Parathyroid adenoma (tissue), 2 donors: Measurements from ENCODE around the gene METTL17.
"Not testable (repeated sequence)": the region's sequence is repeated elsewhere in the genome, so short reads cannot be mapped to it uniquely, and the experiment has no call there.

ENCODE experiments used
- H2AFZ ChIP-seq: fragments of 300-600 bp; sonication (generic); one replicate; pipeline ENCODE4 v1.7.0; 2017; ENCODE audit warnings: antibody characterized with exemption, mild to moderate bottlenecking
- H3K27ac ChIP-seq: fragments of 300-600 bp; sonication (generic); one replicate; pipeline ENCODE4 v1.7.0; 2017
- H3K27me3 ChIP-seq: fragments of 300-600 bp; sonication (generic); one replicate; pipeline ENCODE4 v1.7.0; 2017; ENCODE audit warnings: low read length; ENCODE audit not compliant: control insufficient read depth, insufficient read depth
- H3K36me3 ChIP-seq: fragments of 300-600 bp; sonication (generic); one replicate; pipeline ENCODE4 v1.7.0; 2017; ENCODE audit warnings: low read length; ENCODE audit not compliant: control insufficient read depth, insufficient read depth
- H3K4me1 ChIP-seq: fragments of 300-600 bp; sonication (generic); one replicate; pipeline ENCODE4 v1.7.0; 2017; ENCODE audit warnings: control low read depth
- H3K4me2 ChIP-seq: fragments of 300-600 bp; sonication (generic); one replicate; pipeline ENCODE4 v1.7.0; 2017; ENCODE audit warnings: low read length
- H3K4me3 ChIP-seq: fragments of 300-600 bp; sonication (generic); one replicate; pipeline ENCODE4 v1.7.0; 2017; ENCODE audit warnings: low read depth, low read length
- H3K79me2 ChIP-seq: fragments of 300-600 bp; sonication (generic); one replicate; pipeline ENCODE4 v1.7.0; 2017; ENCODE audit warnings: control low read depth
- H3K9ac ChIP-seq: fragments of 300-600 bp; sonication (generic); one replicate; pipeline ENCODE4 v1.7.0; 2017; ENCODE audit warnings: mild to moderate bottlenecking
- H3K9me3 ChIP-seq: fragments of 300-600 bp; sonication (generic); one replicate; pipeline ENCODE4 v1.7.0; 2017; ENCODE audit warnings: low read length; ENCODE audit not compliant: control insufficient read depth
- TF ChIP-seq, protein P1 (sequence below): fragments of 300-600 bp; sonication (generic); IDR thresholded peaks from one replicate; pipeline ENCODE4 v1.7.0; 2017; ENCODE audit warnings: antibody characterized with exemption, mild to moderate bottlenecking
- donor health status: primary hyperparathyroidism.

METTL17 gene

DNA sequence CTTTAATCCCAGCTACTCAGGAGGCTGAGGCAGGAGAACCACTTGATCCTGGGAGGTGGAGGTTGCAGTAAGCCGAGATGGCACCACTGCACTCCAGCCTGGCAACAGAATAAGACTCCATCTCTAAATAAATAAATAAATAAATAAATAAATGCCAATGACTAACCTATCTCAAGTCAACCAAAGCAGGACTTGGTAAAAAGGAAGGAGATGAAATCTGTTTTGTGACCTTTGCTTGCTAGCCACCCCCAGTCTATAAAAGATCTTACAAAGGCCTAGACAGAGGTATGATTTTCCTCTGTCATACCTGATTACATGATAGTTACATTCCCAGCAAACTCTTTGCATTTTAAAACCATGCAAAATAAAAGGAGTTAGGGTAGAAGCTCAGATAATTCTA, 13.5 kb upstream of the METTL17 start:
- H3K4me2 ChIP-seq: no peak overlapping the region
- no peak overlapping the region for H2AFZ ChIP-seq

GRCh38 chr14:20978687-20979086, 11.1 kb upstream of the METTL17 start:
- Histone ChIP-seq H3K27me3 (no peaks in the 10 kb centered on the region), H3K4me2 (no peak overlapping the region), H3K4me3 (no peak overlapping the region), H2AFZ (no peak overlapping the region), H3K79me2 (no peaks in the 10 kb centered on the region), H3K4me1 (no peaks in the 10 kb centered on the region), H3K36me3 (no peaks in the 10 kb centered on the region), H3K27ac (no peak overlapping the region), H3K9me3 (no peaks in the 10 kb centered on the region), H3K9ac (no peak overlapping the region)
- TF ChIP-seq, protein P1, sequence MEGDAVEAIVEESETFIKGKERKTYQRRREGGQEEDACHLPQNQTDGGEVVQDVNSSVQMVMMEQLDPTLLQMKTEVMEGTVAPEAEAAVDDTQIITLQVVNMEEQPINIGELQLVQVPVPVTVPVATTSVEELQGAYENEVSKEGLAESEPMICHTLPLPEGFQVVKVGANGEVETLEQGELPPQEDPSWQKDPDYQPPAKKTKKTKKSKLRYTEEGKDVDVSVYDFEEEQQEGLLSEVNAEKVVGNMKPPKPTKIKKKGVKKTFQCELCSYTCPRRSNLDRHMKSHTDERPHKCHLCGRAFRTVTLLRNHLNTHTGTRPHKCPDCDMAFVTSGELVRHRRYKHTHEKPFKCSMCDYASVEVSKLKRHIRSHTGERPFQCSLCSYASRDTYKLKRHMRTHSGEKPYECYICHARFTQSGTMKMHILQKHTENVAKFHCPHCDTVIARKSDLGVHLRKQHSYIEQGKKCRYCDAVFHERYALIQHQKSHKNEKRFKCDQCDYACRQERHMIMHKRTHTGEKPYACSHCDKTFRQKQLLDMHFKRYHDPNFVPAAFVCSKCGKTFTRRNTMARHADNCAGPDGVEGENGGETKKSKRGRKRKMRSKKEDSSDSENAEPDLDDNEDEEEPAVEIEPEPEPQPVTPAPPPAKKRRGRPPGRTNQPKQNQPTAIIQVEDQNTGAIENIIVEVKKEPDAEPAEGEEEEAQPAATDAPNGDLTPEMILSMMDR: no peak

More for the DNA sequence above, 13.5 kb upstream of the METTL17 start:
- no peak overlapping the region for H3K4me3 ChIP-seq
- H3K79me2 ChIP-seq: no peaks in the 10 kb centered on the region
- H3K27me3 ChIP-seq: no peaks in the 10 kb centered on the region
- no peaks in the 10 kb centered on the region for H3K9me3 ChIP-seq
- H3K27ac ChIP-seq: no peak overlapping the region
- no peaks in the 10 kb centered on the region for H3K36me3 ChIP-seq
- TF ChIP-seq, protein P1: no peak
- no peak overlapping the region for H3K9ac ChIP-seq
- H3K4me1 ChIP-seq: no peaks in the 10 kb centered on the region

DNA sequence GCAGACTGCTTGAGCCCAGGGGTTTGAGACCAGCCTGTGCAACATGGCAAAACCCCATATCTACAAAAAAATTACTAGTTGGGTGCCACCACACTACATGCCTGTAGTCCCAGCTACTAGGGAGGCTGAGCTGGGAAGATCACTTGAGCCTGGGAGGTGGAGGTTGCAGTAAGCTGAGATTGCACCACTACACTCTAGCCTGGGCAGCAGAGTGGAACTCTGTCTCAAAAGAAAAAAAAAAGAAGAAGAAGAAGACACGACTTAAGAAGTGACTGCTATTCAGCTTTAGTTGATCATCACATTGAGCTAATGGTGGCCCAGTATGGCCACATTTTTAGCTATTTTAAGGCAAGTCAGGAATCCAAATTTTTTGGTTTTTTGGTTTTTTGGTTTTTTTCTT, 8.9 kb upstream of the METTL17 start:
- Histone ChIP-seq H3K27me3 (no peaks in the 10 kb centered on the region), H3K4me2 (no peak overlapping the region), H2AFZ (no peak overlapping the region), H3K27ac (no peak overlapping the region), H3K9me3 (no peaks in the 10 kb centered on the region), H3K9ac (no peak overlapping the region), H3K4me3 (no peak overlapping the region), H3K36me3 (no peaks in the 10 kb centered on the region), H3K4me1 (no peaks in the 10 kb centered on the region), H3K79me2 (no peaks in the 10 kb centered on the region)
- TF ChIP-seq, protein P1: no peak

DNA sequence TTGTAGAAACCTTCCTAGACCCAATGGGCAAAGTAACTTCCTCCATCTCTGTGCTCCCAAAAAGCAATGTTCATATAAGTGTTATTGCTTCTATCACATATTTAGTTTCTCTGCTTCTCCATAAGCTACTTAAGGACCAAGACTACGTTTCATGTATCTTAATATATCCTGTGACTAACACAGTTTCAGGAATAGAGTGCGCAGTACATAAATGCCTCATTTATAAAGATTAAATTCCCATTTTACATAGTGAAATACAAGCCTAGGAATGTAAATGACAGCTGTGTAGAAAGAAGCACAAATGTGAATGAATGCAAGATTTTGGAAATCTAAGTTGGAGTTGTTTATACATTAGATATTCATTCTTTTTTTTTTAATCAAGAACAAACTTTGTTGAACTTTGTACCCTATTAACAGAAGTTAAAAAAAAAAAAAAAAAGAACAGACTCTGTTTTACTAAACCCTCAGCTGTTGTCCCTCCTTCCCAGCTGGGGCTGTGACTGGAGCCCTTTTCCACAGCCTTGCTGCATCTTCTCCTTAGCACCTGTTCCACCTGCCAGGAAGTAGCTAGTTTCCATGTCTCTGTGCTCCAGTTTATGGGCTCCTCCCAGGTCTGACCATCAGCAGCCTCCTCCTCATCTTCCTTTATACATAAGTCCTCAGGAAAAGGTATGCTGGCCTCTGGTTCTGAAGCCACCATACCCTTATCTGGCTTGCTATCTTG, 7.0 kb upstream of the METTL17 start:
- Histone ChIP-seq H3K27me3 (no peaks in the 10 kb centered on the region), H3K4me2 (no peak overlapping the region), H3K27ac (no peak overlapping the region), H3K79me2 (no peaks in the 10 kb centered on the region), H3K9ac (no peak overlapping the region), H2AFZ (no peak overlapping the region), H3K9me3 (no peaks in the 10 kb centered on the region), H3K4me3 (no peak overlapping the region), H3K36me3 (no peaks in the 10 kb centered on the region), H3K4me1 (no peaks in the 10 kb centered on the region)
- TF ChIP-seq, protein P1: no peak

DNA sequence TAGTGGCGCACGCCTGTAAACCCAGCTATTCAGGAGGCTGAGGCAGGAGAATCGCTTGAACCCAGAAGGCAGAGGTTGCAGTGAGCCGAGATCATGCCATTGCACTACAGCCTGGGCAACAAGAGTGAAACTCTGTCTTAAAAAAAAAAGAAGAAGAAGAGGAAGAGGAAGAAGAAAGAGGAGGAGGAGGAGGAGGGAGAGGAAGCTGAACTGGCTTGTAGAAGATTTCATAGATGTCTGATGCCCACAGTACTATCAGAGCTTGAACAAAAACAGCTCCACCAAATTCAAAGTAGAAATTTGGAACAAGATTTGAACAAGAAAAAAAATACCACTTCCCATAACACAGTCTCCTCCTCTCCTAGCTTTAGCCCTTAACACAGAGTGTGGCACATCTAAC, 4.1 kb upstream of the METTL17 start:
- H3K27me3 ChIP-seq, H3K27ac ChIP-seq, H3K79me2 ChIP-seq, H3K9me3 ChIP-seq, H3K4me3 ChIP-seq, H2AFZ ChIP-seq, H3K9ac ChIP-seq, H3K4me2 ChIP-seq, H3K36me3 ChIP-seq, H3K4me1 ChIP-seq: not testable (repeated sequence)
